ENCODE results near the gene CNTD1.
A peak's percentile ranks its signal among the peaks of the same experiment; 100 is the strongest.

Gene CNTD1

GRCh38 chr17:42806249-42806648 is 7.6 kb downstream of the CNTD1 start:
- no peak for DNase-seq (ENCODE audit: low read depth)

- peak; percentile 73 for DNase-seq (ENCODE audit: low read depth)
These were observed 10.6 kb downstream of the CNTD1 start for GRCh38 chr17:42809250-42809649.

GRCh38 chr17:42814633-42815399 is 16.2 kb downstream of the CNTD1 start:
- peak; percentile 85 for DNase-seq (ENCODE audit: low read depth)

- no peak for DNase-seq (ENCODE audit: low read depth)
These were observed 19.2 kb downstream of the CNTD1 start for GRCh38 chr17:42817866-42818265.

- no peak for DNase-seq (ENCODE audit: low read depth)
These were observed 19.7 kb downstream of the CNTD1 start for GRCh38 chr17:42818379-42818778.

- DNase-seq (ENCODE audit: low read depth) = no peak
These were observed 21.4 kb downstream of the CNTD1 start for GRCh38 chr17:42819939-42820535.

GRCh38 chr17:42821176-42821575 is 22.5 kb downstream of the CNTD1 start:
- no peak for DNase-seq (ENCODE audit: low read depth)

GRCh38 chr17:42827472-42827871 is 28.8 kb downstream of the CNTD1 start:
- no peak for DNase-seq (ENCODE audit: low read depth)

GRCh38 chr17:42830971-42831370 is 32.3 kb downstream of the CNTD1 start:
- no peak for DNase-seq (ENCODE audit: low read depth)

- no peak for DNase-seq (ENCODE audit: low read depth)
These were observed 33.7 kb downstream of the CNTD1 start for GRCh38 chr17:42832213-42832933.

- DNase-seq (ENCODE audit: low read depth) = peak; percentile 68
These were observed 34.5 kb downstream of the CNTD1 start, which contains the start of gene PSME3 for GRCh38 chr17:42832934-42833766. TSS of gene PSME3 (plus strand) at chr17:42833397. CDS start at chr17:42833632, 235 bp downstream.

GRCh38 chr17:42833767-42834422 is 35.2 kb downstream of the CNTD1 start:
- no peak for DNase-seq (ENCODE audit: low read depth)

- no peak for DNase-seq (ENCODE audit: low read depth)
These were observed 37.1 kb downstream of the CNTD1 start for GRCh38 chr17:42835732-42836131.

- no peak for DNase-seq (ENCODE audit: low read depth)
These were observed 43.5 kb downstream of the CNTD1 start for GRCh38 chr17:42841975-42842685.

GRCh38 chr17:42843358-42843934 is 44.8 kb downstream of the CNTD1 start:
- DNase-seq (ENCODE audit: low read depth) = peak; percentile 15

- DNase-seq (ENCODE audit: low read depth) = peak; percentile 16
These were observed 45.6 kb downstream of the CNTD1 start, which contains the start of gene AOC2 for GRCh38 chr17:42844271-42844670. TSS of gene AOC2 (plus strand) at chr17:42844580. CDS start at chr17:42844627, 47 bp downstream.

- no peak for DNase-seq (ENCODE audit: low read depth)
These were observed 46.3 kb downstream of the CNTD1 start for GRCh38 chr17:42844761-42845555.

GRCh38 chr17:42845556-42845917 is 46.9 kb downstream of the CNTD1 start:
- no peak for DNase-seq (ENCODE audit: low read depth)

GRCh38 chr17:42845918-42846593 is 47.4 kb downstream of the CNTD1 start:
- no peak for DNase-seq (ENCODE audit: low read depth)
